B cell (primary cell): ENCODE measurements around the gene MSL1. TPM values are rescaled to one million over a fixed set of nuclear protein-coding genes. Genes with fewer than 3 reads are reported as not detected.

Source experiments
- ATAC-seq: fragments of 200-7000 bp; cut with Tn5 transposase; one replicate; pipeline ENCODE4 v1.10.0; 2021; ENCODE audit warnings: low read depth, mild to moderate bottlenecking, moderate number of reproducible peaks, moderate library complexity
- CTCF ChIA-PET: fragments of 350-600 bp; sonication (Branson Sonifier 250); formaldehyde crosslinking; loops from one replicate; lab custom pipeline; 2021; ENCODE audit warnings: antibody characterized with exemption, inconsistent platforms; lab: Charles Lee
- POLR2A ChIA-PET: fragments of 350-600 bp; sonication (Branson Sonifier 250); formaldehyde crosslinking; loops from one replicate; lab custom pipeline; 2021; ENCODE audit warnings: antibody characterized with exemption; lab: Charles Lee
- DNase-seq: peaks from one replicate; pipeline ENCODE4 v3.0.0; 2013
- H2AFZ ChIP-seq: 2 replicates; pipeline ENCODE4 v1.6.1; 2012; ENCODE audit warnings: mild to moderate bottlenecking, low read depth, low read length; ENCODE audit not compliant: insufficient read depth, poor library complexity, severe bottlenecking
- H3K27ac ChIP-seq, 2 donors: 1 replicate in 1 of 2; 2 replicates in 1 of 2; pipeline ENCODE4 v1.5.1; 2012 to 2013; ENCODE audit warnings: low read length in 2 of 2, mild to moderate bottlenecking in 2 of 2, moderate library complexity in 1 of 2
- H3K27me3 ChIP-seq, 4 experiments: fragments of 200-600 bp in 1 of 4; sonication (generic) in 1 of 4; replicated peaks in 1 of 4; 1 replicate in 2 of 4; 2 replicates in 2 of 4; pipeline versions ENCODE4 v1.6.1 to v1.7.0; 2013 to 2016; ENCODE audit warnings: low read length in 3 of 4, mild to moderate bottlenecking in 2 of 4, mixed read lengths in 1 of 4, moderate library complexity in 1 of 4; ENCODE audit not compliant: insufficient read depth in 4 of 4, control insufficient read depth in 3 of 4; ENCODE audit errors: control extremely low read depth in 1 of 4
- H3K36me3 ChIP-seq, 2 experiments: replicated peaks in 1 of 2; 1 replicate in 1 of 2; 2 replicates in 1 of 2; pipeline versions ENCODE4 v1.6.1 to v1.7.1; 2013; ENCODE audit warnings: low read length in 1 of 2; ENCODE audit not compliant: insufficient read depth in 2 of 2, control insufficient read depth in 1 of 2; ENCODE audit errors: control extremely low read depth in 1 of 2, extremely low read depth in 1 of 2
- H3K4me1 ChIP-seq, 2 donors: fragments of 200-600 bp in 1 of 2; sonication (generic) in 1 of 2; 1 replicate in 1 of 2; 2 replicates in 1 of 2; pipeline versions ENCODE4 v1.5.1 to v1.6.1; 2013 to 2017; ENCODE audit warnings: low read length in 2 of 2; ENCODE audit not compliant: control insufficient read depth in 2 of 2, insufficient read depth in 2 of 2
- H3K4me2 ChIP-seq: replicated peaks from 2 replicates; pipeline ENCODE3; 2012; ENCODE audit warnings: mild to moderate bottlenecking, low read depth, low read length; ENCODE audit not compliant: poor library complexity, severe bottlenecking
- H3K4me3 ChIP-seq, 5 experiments: fragments of 200-600 bp in 1 of 5; sonication (generic) in 1 of 5; 1 replicate in 3 of 5; 2 replicates in 2 of 5; pipeline versions ENCODE4 v1.5.1 to v1.7.0; 2011 to 2016; ENCODE audit warnings: low read length in 4 of 5, mild to moderate bottlenecking in 4 of 5, low read depth in 2 of 5, control low read depth in 1 of 5, moderate library complexity in 1 of 5; ENCODE audit not compliant: insufficient read depth in 1 of 5; ENCODE audit errors: control extremely low read depth in 1 of 5, extremely low read depth in 1 of 5
- H3K79me2 ChIP-seq: fragments of 200-600 bp; sonication (generic); one replicate; pipeline ENCODE4 v1.6.0; 2016; ENCODE audit warnings: low read length; ENCODE audit not compliant: control insufficient read depth, insufficient read depth
- H3K9ac ChIP-seq: fragments of 200-600 bp; sonication (generic); 2 replicates; pipeline ENCODE4 v1.6.1; 2017; ENCODE audit warnings: mild to moderate bottlenecking, low read length, moderate library complexity
- H3K9me3 ChIP-seq, 3 donors: one replicate each; pipeline versions ENCODE4 v1.6.1 to v1.7.1; 2013; ENCODE audit warnings: low read length in 2 of 3; ENCODE audit not compliant: control insufficient read depth in 2 of 3, insufficient read depth in 1 of 3; ENCODE audit errors: control extremely low read depth in 1 of 3
- H4K20me1 ChIP-seq: 2 replicates; pipeline ENCODE4 v1.6.0; 2012; ENCODE audit warnings: mild to moderate bottlenecking, low read length; ENCODE audit not compliant: insufficient read depth, control insufficient read depth, poor library complexity, severe bottlenecking
- H3K27ac Mint-ChIP-seq: one replicate; pipeline ENCODE4 v1.8.0; 2021; ENCODE audit warnings: mixed read lengths
- H3K27me3 Mint-ChIP-seq: one replicate; pipeline ENCODE4 v1.8.0; 2021; ENCODE audit warnings: mixed read lengths
- H3K4me1 Mint-ChIP-seq: one replicate; pipeline ENCODE4 v1.8.0; 2021; ENCODE audit warnings: mixed read lengths
- H3K4me3 Mint-ChIP-seq: one replicate; pipeline ENCODE4 v1.8.0; 2021; ENCODE audit warnings: mixed read lengths
- H3K9me3 Mint-ChIP-seq: one replicate; pipeline ENCODE4 v1.8.0; 2022; ENCODE audit warnings: mixed read lengths; ENCODE audit not compliant: insufficient read depth
- CTCF ChIP-seq: fragments of 200-600 bp; IDR thresholded peaks from one replicate; pipeline ENCODE4 v1.8.0; 2022; ENCODE audit warnings: antibody characterized with exemption, mild to moderate bottlenecking
- EZH2 ChIP-seq: IDR thresholded peaks from 2 replicates; pipeline ENCODE4 v1.6.1; 2012; ENCODE audit warnings: borderline replicate concordance, low read depth, mild to moderate bottlenecking, moderate library complexity, low read length; ENCODE audit not compliant: insufficient read depth, poor library complexity, severe bottlenecking
- WGBS: methylation state at CpG from one replicate; pipeline ENCODE4 v1.1.5; 2013; ENCODE audit warnings: missing lambda C conversion rate; ENCODE audit not compliant: insufficient coverage; 5-methylcytosine and 5-hydroxymethylcytosine counted together
- intact Hi-C: fragments of 100-400 bp; cut with micrococcal nuclease; formaldehyde crosslinking; loops from one replicate; pipeline ENCODE4 v1.10.0; 2022
- polyA plus RNA-seq: library from polyadenylated mRNA; depleted of rRNA; stranded (reverse); fragments of >200 nt; gene quantifications from 2 replicates; pipeline ENCODE4 v1.2.3, GENCODE V29; 2012
- total RNA-seq, 2 donors: library from RNA; stranded (reverse); fragments of 120-200 nt in 1 of 2; gene quantifications; 1 replicate in 1 of 2; 2 replicates in 1 of 2; pipeline versions ENCODE4 v1.2.3 to v1.2.4, GENCODE V29; 2013 to 2022

MSL1 gene
- total and polyA plus RNA-seq, 2 donors (not counting 1 experiment from before 2014, with no cell fraction given): 80.1 to 129 TPM

GRCh38 chr17:40124279-40125141 is 2.7 kb downstream of the MSL1 start:
- DNase-seq (no peak), ATAC-seq (no peak)
- intact Hi-C loops: no loop called here
- Histone ChIP-seq H3K4me1 (peaks cover 21 to 23% of the 10 kb centered on the region in 2 donors), H3K27ac (peak overlapping the region in 1 of 2 donors; percentile 79), H4K20me1 (peaks cover 4% of the 10 kb centered on the region), H3K9me3 (no peaks in the 10 kb centered on the region), H3K36me3 (peaks cover 0 to 14% of the 10 kb centered on the region in 2 experiments), H3K4me3 (peak overlapping the region; percentile 72 to 81 (median 77)), H3K4me2 (peak overlapping the region; percentile 99), H3K27me3 (no peaks in the 10 kb centered on the region), H3K9ac (peak overlapping the region; percentile 69), H3K79me2 (peaks cover 46% of the 10 kb centered on the region), H2AFZ (peak overlapping the region; percentile 9)
- 0% methylated on average over 1 of the region's 9 CpGs for WGBS
- CTCF ChIA-PET: interaction anchor here (0.8 to 5.1 kb wide), 12 partner anchors 12 to 97 kb away, joined by 3 to 70 read pairs (median 6); partner anchors contain the start of genes CASC3 and MED24
- POLR2A ChIA-PET: interaction anchor here (0.7 to 3.5 kb wide), 8 partner anchors 9 to 95 kb away, joined by 3 to 56 read pairs (median 4); partner anchors contain the start of gene CASC3
- H3K27ac Mint-ChIP-seq: peak overlapping the region; percentile 53
- H3K4me3 Mint-ChIP-seq: peak overlapping the region; percentile 86
- H3K27me3 Mint-ChIP-seq: no peaks in the 10 kb centered on the region
- peaks cover 32% of the 10 kb centered on the region for H3K4me1 Mint-ChIP-seq
- no peaks in the 10 kb centered on the region for H3K9me3 Mint-ChIP-seq
- TF ChIP-seq EZH2: no peak
- TF ChIP-seq CTCF: no peak

- Mint-ChIP-seq H3K4me1 (peaks cover 8% of the 10 kb centered on the region), H3K4me3 (no peak overlapping the region), H3K27ac (no peak overlapping the region), H3K27me3 (no peaks in the 10 kb centered on the region), H3K9me3 (no peaks in the 10 kb centered on the region)
- TF ChIP-seq EZH2 (no peak), CTCF (no peak)
- intact Hi-C loops: no loop called here
- no peaks in the 10 kb centered on the region for H4K20me1 ChIP-seq
- no peak overlapping the region for H3K27ac ChIP-seq
- H3K9me3 ChIP-seq: no peaks in the 10 kb centered on the region
- CTCF ChIA-PET: interaction anchor here (1.8 kb wide), 1 partner anchor 16 kb away, joined by 6 read pairs; no protein-coding TSS in a partner anchor
- no peaks in the 10 kb centered on the region for H3K27me3 ChIP-seq
- peaks cover 3% of the 10 kb centered on the region in 2 donors for H3K4me1 ChIP-seq
- H3K4me2 ChIP-seq: no peak overlapping the region
- POLR2A ChIA-PET: interaction anchor here (1.8 kb wide), 1 partner anchor 10 kb away, joined by 8 read pairs; the partner anchor contains the start of gene CASC3
- 100% methylated on average over 2 of the region's 5 CpGs for WGBS
- ATAC-seq (no peak), DNase-seq (no peak)
- H3K79me2 ChIP-seq: peaks cover 38% of the 10 kb centered on the region
- no peak overlapping the region for H2AFZ ChIP-seq
- no peak overlapping the region for H3K9ac ChIP-seq
- H3K36me3 ChIP-seq: peaks cover 0 to 52% of the 10 kb centered on the region in 2 experiments
- H3K4me3 ChIP-seq: no peak overlapping the region
Measured at GRCh38 chr17:40129498-40129897, 7.7 kb downstream of the MSL1 start.
